ENCODE data around the gene KAT7. TPM values are rescaled to one million over a fixed set of nuclear protein-coding genes. Genes with fewer than 3 reads are reported as not detected.

The KAT7 gene
- total RNA-seq: 10 to 100 TPM; 59.4 to 66.6 (median 63.8) TPM

DNA sequence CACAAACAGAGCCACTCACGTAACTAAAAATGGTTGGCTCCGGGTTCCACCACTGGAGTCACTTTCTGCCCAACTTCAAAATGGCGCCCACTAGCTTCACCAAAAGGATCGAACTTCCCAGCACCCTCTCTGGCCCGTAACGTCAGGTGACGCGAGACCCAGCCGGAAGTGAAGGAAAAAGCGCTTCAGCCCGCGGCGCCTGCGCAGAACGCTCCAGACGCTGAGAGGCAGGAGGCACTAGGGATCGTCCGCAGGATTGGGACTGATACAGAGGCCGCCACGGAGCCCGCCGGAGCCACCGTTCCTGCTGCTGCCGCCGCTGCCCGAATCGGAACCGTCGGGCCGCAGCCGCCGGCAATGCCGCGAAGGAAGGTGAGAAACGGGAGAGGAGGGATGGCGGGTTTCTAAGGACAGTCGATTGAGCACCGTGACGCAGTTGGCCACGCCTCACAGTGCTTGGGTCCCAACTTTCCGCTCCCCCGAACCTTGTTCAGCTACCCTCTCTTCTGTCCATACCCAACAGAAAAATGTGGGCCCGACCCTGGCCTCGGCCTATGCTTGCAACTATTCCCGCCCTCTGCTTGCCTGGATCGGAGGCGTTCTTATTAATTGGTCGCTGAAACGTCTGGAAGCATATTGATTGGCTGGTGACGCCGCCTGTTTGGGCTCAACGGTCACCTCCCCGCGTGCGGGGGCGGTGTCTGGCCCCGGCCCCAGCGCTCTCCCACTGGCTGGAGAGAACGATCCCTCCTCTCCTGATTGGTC, at the start of gene KAT7:
TSS of gene KAT7 (plus strand) at position 204 of the 765 bp plus-strand sequence. CDS start at position 358, 154 bp downstream.
- peaks cover 56% of the 10 kb centered on the region for H3K4me1 Mint-ChIP-seq (ENCODE audit: low read depth)
- H3K4me3 Mint-ChIP-seq: peak within 1 kb of the TSS; percentile 92
- H3K27me3 Mint-ChIP-seq (ENCODE audit: low read depth): no peaks in the 10 kb centered on the region
- DNase-seq (peak; percentile 97), ATAC-seq (peak; percentile 88 to 90)
- H3K36me3 Mint-ChIP-seq (ENCODE audit: insufficient read depth): peaks cover 17% of the 10 kb centered on the region
- H3K9me3 Mint-ChIP-seq: no peaks in the 10 kb centered on the region

DNA sequence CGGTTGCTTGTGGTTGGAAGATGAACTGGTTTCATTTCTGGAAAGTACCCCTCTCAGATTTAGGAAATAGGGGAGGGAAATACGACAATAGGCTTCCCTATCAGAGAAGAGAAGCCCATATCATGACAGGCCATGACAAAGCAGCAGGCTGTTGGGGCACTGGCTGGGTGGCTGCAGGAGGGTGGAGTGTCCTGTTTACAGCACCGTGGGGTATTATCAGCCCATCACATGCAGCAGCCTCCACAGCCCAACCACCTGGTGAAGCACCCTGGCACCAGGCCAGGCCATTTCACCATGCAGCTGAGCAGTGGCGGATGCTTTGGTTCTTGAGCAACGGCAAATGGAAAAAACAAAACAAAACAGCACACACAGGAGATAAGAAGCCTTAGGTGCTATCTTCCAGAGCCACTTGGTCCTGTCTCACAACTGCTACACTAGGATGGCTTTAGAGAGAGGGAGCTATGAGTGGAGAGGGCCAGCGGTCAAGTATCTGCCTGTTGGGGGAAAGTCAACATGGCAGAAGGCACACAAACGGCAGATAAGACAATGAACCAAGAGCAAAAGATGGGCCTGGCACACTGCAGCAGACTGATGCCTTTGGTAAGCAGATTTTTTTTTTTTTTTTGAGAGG, 48.7 kb upstream of the KAT7 start:
- DNase-seq (peak; percentile 83), ATAC-seq (peak; percentile 88 to 89)
- Mint-ChIP-seq H3K9me3 (no peaks in the 10 kb centered on the region), H3K27me3 (ENCODE audit: low read depth) (no peaks in the 10 kb centered on the region), H3K36me3 (ENCODE audit: insufficient read depth) (peaks cover 10% of the 10 kb centered on the region), H3K4me1 (ENCODE audit: low read depth) (peaks cover 86% of the 10 kb centered on the region), H3K4me3 (peak overlapping the region; percentile 87)

DNA sequence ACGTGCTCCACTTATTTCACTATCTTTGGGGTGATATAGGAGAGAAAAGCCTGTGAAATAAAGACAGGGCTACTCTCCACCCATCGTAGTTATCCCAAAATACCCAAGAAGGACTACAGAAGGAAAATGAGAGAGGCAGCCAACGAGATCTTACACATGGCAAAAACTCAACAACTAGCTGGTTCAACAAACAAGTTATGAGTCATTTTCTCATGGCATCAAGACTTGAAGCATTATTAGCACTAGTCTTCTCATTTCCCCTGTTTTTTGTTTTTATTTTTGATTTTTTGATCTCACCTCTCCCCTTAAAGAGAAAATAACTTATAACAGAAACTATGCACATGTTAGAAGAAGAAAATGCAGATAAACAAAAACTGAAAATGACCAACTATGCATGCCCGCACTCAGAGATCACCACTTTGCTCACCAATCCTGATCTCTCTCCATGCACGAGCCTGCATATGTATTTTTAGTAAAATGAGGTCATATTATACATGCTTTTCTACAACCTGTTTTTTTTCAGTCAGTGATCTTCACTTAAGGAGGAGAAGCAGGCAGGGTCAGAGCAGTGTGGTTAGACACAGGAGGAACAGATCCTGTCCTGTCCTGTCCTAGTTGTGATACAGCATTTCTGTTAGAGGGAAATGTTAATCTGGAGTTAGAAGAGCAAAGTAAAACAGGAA, 47.3 kb upstream of the KAT7 start:
- Mint-ChIP-seq H3K36me3 (ENCODE audit: insufficient read depth) (peaks cover 10% of the 10 kb centered on the region), H3K4me3 (peak overlapping the region; percentile 87), H3K4me1 (ENCODE audit: low read depth) (peaks cover 92% of the 10 kb centered on the region), H3K9me3 (no peaks in the 10 kb centered on the region), H3K27me3 (ENCODE audit: low read depth) (no peaks in the 10 kb centered on the region)
- ATAC-seq (no peak), DNase-seq (no peak)

DNA sequence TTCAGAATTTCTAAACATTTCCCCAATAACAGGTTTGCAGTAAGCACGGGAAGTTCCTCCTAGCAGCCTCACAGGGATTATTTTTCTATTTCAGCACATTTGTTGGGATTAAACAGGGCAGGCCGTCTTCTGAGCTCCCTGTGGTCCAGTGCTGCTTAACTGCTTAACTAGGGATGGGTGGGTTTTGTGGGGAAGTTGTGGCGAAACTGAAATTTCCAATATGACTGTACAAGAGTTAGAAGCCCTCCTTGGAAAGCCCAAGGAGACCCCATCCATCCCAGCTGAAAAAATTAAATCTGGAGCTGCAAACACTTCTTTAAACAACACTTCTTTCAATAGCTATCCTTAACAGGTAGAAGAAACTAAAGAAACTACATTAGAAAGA, 46.8 kb upstream of the KAT7 start:
- peaks cover 92% of the 10 kb centered on the region for H3K4me1 Mint-ChIP-seq (ENCODE audit: low read depth)
- peak overlapping the region; percentile 87 for H3K4me3 Mint-ChIP-seq
- H3K27me3 Mint-ChIP-seq (ENCODE audit: low read depth): no peaks in the 10 kb centered on the region
- H3K36me3 Mint-ChIP-seq (ENCODE audit: insufficient read depth): peaks cover 10% of the 10 kb centered on the region
- no peaks in the 10 kb centered on the region for H3K9me3 Mint-ChIP-seq
- DNase-seq (no peak), ATAC-seq (no peak)

DNA sequence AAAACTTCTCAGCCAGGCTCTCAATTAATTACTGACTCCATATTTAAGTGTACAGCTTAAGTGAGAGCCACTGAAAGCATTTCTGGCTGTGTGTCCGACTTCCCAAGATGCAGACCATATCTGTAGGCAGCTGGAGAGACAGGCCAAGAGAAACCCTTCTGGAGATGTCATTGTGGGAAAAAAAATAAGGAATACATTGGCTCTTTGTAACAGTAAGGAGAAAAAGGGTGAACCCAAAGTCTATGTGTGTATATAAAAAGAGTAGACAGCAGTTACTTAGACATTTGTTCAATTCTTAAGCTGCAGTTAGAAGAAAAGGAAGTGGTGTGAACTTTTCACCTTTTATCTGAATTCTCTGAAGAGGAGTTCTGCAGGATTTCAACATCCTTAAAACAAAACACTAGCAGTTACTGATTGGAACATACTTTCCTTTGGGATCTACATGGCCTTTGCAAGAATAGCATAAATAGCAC, 46.3 kb upstream of the KAT7 start:
- Mint-ChIP-seq H3K4me3 (peak overlapping the region; percentile 87), H3K4me1 (ENCODE audit: low read depth) (peaks cover 92% of the 10 kb centered on the region), H3K36me3 (ENCODE audit: insufficient read depth) (peaks cover 10% of the 10 kb centered on the region), H3K9me3 (no peaks in the 10 kb centered on the region), H3K27me3 (ENCODE audit: low read depth) (no peaks in the 10 kb centered on the region)
- ATAC-seq: no peak
- no peak for DNase-seq

DNA sequence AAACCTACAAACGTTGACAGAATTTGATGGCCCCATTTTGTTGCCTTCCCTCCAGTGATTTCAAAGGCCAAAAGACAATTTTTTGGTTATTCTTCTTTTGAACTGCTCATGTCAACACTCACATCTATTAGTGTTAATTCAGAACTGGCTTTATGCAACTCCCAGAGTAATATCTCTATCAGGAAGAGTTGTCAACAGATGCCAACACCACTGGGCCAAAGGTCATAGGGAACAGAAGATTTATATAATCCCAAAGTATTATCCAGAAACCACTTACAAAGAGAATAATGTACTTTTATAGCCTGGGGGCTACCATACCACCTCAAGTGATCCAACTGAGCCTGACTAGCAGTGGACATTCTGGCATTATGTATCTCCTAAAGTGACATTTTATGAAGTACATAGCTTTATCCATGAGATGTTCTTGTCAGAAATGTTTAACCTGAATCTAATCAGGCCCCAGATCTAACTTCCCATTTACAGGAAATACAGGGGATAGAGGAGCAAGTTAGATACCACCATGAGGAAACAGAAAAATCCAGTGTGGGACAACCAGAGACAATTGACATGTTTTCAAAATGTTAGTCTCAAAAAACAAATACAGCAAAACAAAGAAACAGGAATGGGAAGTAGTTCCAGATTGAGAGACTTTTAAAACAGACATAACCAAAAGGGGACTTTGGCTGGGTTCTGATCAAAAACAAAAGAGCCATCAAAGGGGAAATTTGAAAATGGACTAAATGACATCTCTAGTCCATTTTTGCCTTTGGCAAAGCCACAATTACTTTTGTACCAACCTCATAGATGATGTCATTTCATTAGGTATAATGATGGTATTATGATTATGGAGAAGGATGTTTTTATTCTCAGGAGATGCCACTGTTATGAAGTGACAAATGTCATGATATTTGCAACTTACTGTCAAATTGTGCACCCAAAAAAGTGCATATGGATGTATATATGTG, 43.0 kb upstream of the KAT7 start:
- H3K4me1 Mint-ChIP-seq (ENCODE audit: low read depth): peaks cover 92% of the 10 kb centered on the region
- no peak for ATAC-seq
- peaks cover 13% of the 10 kb centered on the region for H3K36me3 Mint-ChIP-seq (ENCODE audit: insufficient read depth)
- H3K4me3 Mint-ChIP-seq: peak overlapping the region; percentile 68
- no peaks in the 10 kb centered on the region for H3K9me3 Mint-ChIP-seq
- H3K27me3 Mint-ChIP-seq (ENCODE audit: low read depth): no peaks in the 10 kb centered on the region
- DNase-seq: no peak

DNA sequence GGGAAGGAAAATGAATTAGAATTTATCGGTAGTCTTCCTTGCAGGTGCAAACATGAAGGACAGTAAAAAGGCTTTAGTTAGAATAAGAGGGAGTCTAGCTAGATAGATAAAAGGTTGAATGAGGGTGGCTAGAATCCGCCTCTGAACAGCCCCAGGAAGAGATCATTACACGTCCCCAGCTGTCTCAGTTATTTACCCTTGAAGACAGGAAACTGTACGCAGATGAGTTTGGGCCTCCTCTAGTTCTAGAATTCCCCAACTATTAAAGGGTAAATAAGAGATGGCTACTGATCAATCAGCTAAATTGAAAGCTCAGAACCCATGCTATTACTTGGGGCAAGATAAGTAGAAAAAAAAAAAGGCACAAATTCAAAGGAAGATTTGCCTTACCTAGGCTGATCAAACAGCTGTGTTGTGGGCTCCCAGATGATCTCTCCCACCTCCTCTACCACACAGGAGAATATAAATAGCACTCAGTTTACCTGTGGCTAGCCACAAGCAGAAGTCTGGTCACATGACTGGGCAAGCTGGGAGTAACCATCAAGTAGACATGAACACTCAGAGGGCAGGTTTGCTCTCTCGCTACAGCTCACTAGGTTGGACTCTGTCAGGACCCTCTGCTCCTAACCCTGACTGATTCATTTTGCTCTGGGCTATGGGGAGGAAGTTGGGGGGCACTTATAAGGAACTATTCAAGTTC, 41.5 kb upstream of the KAT7 start:
- Mint-ChIP-seq H3K4me1 (ENCODE audit: low read depth) (peaks cover 82% of the 10 kb centered on the region), H3K4me3 (peak overlapping the region; percentile 68), H3K27me3 (ENCODE audit: low read depth) (no peaks in the 10 kb centered on the region), H3K9me3 (no peaks in the 10 kb centered on the region), H3K36me3 (ENCODE audit: insufficient read depth) (peaks cover 9% of the 10 kb centered on the region)
- ATAC-seq (peak; percentile 21 to 37), DNase-seq (no peak)

DNA sequence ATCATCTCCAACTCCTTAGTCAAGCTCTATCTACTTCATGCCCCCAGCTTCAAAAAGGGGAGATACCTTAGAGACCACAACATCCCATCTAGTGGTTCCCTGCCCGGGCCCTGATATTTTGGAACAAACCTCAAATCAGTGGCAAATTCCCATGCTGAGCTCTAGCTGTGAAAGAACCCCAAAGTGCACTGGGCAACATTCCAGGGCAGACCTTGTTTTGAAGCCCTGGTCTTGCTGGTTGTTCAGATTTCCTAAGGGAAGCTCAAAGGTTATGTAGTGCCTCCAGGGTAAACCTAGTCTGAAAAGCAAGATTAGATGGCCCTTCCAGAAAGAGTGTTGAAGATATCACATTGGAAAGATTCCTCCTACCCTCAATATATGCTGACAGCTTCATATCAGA, 40.8 kb upstream of the KAT7 start:
- H3K27me3 Mint-ChIP-seq (ENCODE audit: low read depth): no peaks in the 10 kb centered on the region
- H3K9me3 Mint-ChIP-seq: no peaks in the 10 kb centered on the region
- peaks cover 9% of the 10 kb centered on the region for H3K36me3 Mint-ChIP-seq (ENCODE audit: insufficient read depth)
- H3K4me1 Mint-ChIP-seq (ENCODE audit: low read depth): peaks cover 82% of the 10 kb centered on the region
- DNase-seq: no peak
- H3K4me3 Mint-ChIP-seq: peak overlapping the region; percentile 68
- no peak for ATAC-seq

DNA sequence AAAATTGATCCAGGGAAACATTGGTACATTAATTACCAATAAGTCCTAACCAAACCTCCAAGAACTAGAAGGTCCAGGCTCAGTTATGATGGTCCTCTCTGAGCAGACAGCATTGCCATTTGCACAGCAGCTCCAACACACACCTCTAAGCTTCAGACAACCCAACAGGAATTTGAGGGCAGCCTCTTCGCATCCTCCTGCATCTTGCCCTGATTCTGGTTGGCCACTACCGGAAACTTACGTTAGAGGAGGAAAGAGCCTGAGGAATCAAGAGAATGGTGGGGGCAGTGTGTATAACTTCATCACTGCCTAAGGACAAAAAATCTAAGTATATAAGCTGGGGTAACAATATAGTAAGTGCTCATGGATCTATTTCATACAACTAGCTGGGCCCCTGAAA, 40.3 kb upstream of the KAT7 start:
- no peak for ATAC-seq
- peaks cover 7% of the 10 kb centered on the region for H3K36me3 Mint-ChIP-seq (ENCODE audit: insufficient read depth)
- peak overlapping the region; percentile 37 for H3K4me3 Mint-ChIP-seq
- H3K4me1 Mint-ChIP-seq (ENCODE audit: low read depth): peaks cover 82% of the 10 kb centered on the region
- H3K9me3 Mint-ChIP-seq: no peaks in the 10 kb centered on the region
- no peaks in the 10 kb centered on the region for H3K27me3 Mint-ChIP-seq (ENCODE audit: low read depth)
- DNase-seq: no peak

DNA sequence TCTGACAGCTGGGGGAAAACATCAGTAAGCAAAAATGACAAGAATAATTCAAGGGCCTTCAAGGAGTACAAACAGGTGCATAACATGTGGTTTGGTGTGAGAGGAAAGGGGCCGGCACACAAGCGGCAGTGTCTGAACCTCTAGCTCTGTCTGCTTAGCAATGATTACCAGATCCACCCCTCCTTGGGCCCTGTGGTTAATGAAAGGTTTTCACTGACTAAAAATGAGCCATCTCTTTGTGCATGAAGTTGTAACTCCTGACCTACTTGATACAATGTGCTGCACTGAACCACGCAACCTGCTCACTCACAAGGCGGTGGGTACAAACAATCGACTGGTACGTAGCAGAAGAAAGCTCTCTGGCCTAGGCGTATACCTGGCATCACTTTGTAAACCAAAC, 39.7 kb upstream of the KAT7 start:
- peaks cover 7% of the 10 kb centered on the region for H3K36me3 Mint-ChIP-seq (ENCODE audit: insufficient read depth)
- DNase-seq: peak; percentile 38
- H3K27me3 Mint-ChIP-seq (ENCODE audit: low read depth): no peaks in the 10 kb centered on the region
- H3K9me3 Mint-ChIP-seq: no peaks in the 10 kb centered on the region
- H3K4me1 Mint-ChIP-seq (ENCODE audit: low read depth): peaks cover 86% of the 10 kb centered on the region
- H3K4me3 Mint-ChIP-seq: peak overlapping the region; percentile 43
- ATAC-seq: peak; percentile 94 to 95

DNA sequence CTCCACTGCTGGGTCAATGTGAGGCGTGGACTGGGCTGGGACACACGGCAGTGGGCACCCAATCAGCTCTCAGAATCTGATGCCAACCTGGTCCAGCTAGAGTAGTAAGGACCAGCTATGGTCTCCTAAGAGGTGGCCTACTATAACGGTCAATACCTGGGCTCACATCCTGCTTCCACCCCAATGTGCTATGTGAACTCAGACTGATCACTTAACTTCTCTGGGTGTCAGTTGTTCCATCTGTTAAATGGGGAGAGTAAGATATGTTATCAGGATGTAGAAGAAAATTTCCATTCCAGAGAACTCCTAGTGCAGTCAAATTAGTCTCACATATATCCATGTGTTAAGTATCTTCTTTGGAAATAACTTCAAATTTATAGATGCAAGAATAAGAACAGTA, 38.8 kb upstream of the KAT7 start:
- DNase-seq: no peak
- Mint-ChIP-seq H3K36me3 (ENCODE audit: insufficient read depth) (peaks cover 7% of the 10 kb centered on the region), H3K27me3 (ENCODE audit: low read depth) (no peaks in the 10 kb centered on the region), H3K9me3 (no peaks in the 10 kb centered on the region), H3K4me1 (ENCODE audit: low read depth) (peaks cover 86% of the 10 kb centered on the region), H3K4me3 (no peak overlapping the region)
- no peak for ATAC-seq

DNA sequence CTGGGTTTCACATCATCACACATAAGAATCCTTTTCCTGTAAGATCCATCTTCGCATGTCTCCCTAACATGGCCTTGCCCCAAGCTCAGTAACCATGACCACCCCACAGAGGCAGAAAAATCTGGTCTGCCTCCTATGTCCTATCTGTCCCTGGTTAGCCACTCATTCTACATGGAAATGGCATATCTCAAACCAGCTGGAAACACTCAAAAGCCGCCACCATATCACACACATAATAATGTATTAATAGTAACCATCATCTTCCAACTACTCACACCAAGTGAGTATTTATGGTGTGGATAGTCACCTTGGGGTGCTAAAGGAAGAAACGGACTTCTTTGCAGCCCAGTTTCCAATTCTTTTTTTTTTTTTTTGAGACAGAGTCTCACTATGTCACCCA, 36.0 kb upstream of the KAT7 start:
- Mint-ChIP-seq H3K36me3 (ENCODE audit: insufficient read depth) (peaks cover 11% of the 10 kb centered on the region), H3K4me3 (no peak overlapping the region), H3K27me3 (ENCODE audit: low read depth) (no peaks in the 10 kb centered on the region), H3K9me3 (no peaks in the 10 kb centered on the region), H3K4me1 (ENCODE audit: low read depth) (peaks cover 83% of the 10 kb centered on the region)
- DNase-seq: no peak
- ATAC-seq: no peak

DNA sequence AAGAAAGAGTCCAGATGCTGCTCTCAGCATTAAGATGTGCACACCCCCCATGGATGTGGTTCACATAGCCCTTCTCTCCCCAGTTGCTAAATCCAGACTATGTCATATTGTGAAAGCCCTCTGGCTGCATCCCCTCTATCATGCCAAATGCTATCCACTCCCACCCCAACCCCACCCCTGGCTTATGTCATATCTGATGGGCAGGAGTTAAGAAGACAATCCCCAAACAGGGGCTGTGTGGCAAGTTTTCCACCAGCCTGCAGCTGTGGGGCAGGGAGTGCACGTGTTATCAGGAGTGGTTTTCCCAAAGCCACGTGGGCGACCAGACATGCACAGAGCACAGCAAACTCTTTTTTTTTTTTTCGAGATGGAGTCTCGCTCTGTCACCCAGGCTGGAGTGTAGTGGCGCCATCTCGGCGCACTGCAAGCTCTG, 34.5 kb upstream of the KAT7 start:
- H3K4me3 Mint-ChIP-seq: no peak overlapping the region
- no peak for DNase-seq
- H3K36me3 Mint-ChIP-seq (ENCODE audit: insufficient read depth): peaks cover 12% of the 10 kb centered on the region
- no peak for ATAC-seq
- peaks cover 79% of the 10 kb centered on the region for H3K4me1 Mint-ChIP-seq (ENCODE audit: low read depth)
- H3K9me3 Mint-ChIP-seq: no peaks in the 10 kb centered on the region
- H3K27me3 Mint-ChIP-seq (ENCODE audit: low read depth): no peaks in the 10 kb centered on the region

All from activated T-cell treated with anti-CD3 and anti-CD28 coated beads, Interleukin-2, amount 50 U/mL, for 4 hours (primary cell).